ENCODE measurements around the gene UTY.
A peak's percentile ranks its signal among the peaks of the same experiment; 100 is the strongest.
"Not testable (repeated sequence)": the region's sequence is repeated elsewhere in the genome, so short reads cannot be mapped to it uniquely, and the experiment has no call there.

Gene UTY

GRCh38 chrY:13296176-13296890, 183.5 kb downstream of the UTY start:
- DNase-seq: no peak

GRCh38 chrY:13295026-13295425, 184.8 kb downstream of the UTY start:
- DNase-seq: no peak

- DNase-seq: peak; percentile 2
Measured at GRCh38 chrY:13291199-13291598, 188.6 kb downstream of the UTY start.

GRCh38 chrY:13282151-13283054, 197.4 kb downstream of the UTY start:
- not testable (repeated sequence) for DNase-seq

- DNase-seq: no peak
Measured at GRCh38 chrY:13279561-13279960, 200.3 kb downstream of the UTY start.

- no peak for DNase-seq
Measured at GRCh38 chrY:13271706-13272105, 208.1 kb downstream of the UTY start.

- DNase-seq: not testable (repeated sequence)
Measured at GRCh38 chrY:13253941-13254440, 225.8 kb downstream of the UTY start.

GRCh38 chrY:13250421-13250820, 229.4 kb downstream of the UTY start:
- DNase-seq: no peak

- no peak for DNase-seq
Measured at GRCh38 chrY:13243716-13244115, 236.1 kb downstream of the UTY start.

- DNase-seq: peak; percentile 0
Measured at GRCh38 chrY:13233901-13234300, 245.9 kb downstream of the UTY start.

- DNase-seq: no peak
Measured at GRCh38 chrY:13233118-13233517, 246.7 kb downstream of the UTY start.

GRCh38 chrY:13227354-13227953, 252.4 kb downstream of the UTY start:
- no peak for DNase-seq

GRCh38 chrY:13210961-13211646, 268.7 kb downstream of the UTY start:
- no peak for DNase-seq

GRCh38 chrY:13205214-13205613, 274.6 kb downstream of the UTY start:
- DNase-seq: no peak
